GM12875 (cell line): ENCODE results near the gene FAM168A.

Experiments used
- H3K4me3 ChIP-seq: one replicate; pipeline ENCODE4 v1.5.1; 2011; ENCODE audit warnings: low read depth, low read length, control low read depth
- CTCF ChIP-seq: IDR thresholded peaks from 2 replicates; pipeline ENCODE4 v1.5.1; 2011; ENCODE audit warnings: low read depth, mild to moderate bottlenecking, control low read depth, inconsistent platforms, low read length, moderate library complexity, borderline replicate concordance; ENCODE audit not compliant: insufficient read depth

Gene FAM168A

DNA sequence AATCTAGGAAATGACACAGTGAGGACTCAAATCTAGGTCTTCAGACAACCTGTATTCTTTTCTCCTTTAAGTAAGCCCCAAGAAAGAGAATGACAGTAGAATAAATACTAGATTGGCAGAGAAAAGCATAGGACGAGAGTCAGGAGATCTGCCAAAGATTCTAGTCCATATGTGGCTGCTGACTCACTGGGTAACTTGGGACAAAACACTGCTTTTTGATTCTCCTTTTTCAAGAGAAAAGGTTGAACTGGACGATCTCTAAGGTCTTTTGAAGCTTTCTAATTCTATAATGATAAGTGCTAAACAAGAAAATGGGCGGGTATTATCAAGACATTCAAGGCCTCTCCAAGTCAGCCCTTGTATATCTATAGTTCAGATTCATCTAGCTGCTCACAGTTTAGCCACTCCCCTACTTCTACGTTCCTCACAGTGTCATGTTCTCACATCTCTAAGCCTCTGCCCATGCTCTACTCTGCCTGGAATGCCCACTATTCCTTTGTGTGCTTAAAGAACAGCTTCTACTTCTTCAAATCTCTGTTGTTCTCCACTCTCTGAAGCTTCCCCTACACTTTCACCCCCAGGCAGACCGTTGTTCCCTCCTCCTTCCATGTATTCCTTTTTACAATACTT, 168.7 kb downstream of the FAM168A start:
- TF ChIP-seq CTCF: no peak
- no peak overlapping the region for H3K4me3 ChIP-seq

DNA sequence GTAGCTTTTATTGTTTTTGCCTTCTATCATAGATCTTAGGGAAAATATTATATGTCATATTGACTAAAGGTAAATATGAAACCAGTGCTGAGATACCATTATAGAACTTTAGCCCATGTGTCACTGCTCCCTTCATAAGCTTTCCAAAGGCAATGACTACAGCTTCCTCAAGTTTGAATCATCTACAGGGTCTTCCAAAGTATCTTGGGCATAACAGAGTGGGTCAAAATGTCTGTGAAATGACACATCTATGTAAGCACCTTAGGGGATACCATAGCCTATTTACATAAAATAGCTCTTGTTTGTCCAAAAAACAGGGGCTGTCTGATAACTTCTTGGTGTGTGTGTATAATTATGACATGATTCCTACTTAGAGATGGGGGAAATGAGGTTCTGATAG, 169.2 kb downstream of the FAM168A start:
- H3K4me3 ChIP-seq: no peak overlapping the region
- no peak for TF ChIP-seq CTCF

DNA sequence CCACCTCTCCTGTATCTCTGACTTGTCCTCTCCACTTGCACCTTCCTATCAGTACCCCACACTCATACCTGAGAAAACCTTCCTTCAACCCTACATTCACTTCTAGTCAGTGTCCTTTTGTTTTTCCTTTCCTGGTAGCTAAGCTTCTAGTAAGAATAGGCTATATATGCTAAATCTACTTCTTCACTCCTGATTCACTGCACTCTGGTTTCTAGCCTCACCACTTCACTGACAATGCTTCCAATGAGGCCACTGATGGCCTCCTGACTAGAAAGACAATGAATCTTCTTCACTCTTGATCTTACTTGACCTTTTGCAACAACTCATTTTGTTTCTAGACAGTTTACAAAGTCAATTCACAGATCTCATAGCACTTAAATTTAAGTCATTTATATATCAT, 169.7 kb downstream of the FAM168A start:
- TF ChIP-seq CTCF: no peak
- no peak overlapping the region for H3K4me3 ChIP-seq

- H3K4me3 ChIP-seq: no peak overlapping the region
- no peak for TF ChIP-seq CTCF
Observed at GRCh38 chr11:73426219-73426850, 171.6 kb downstream of the FAM168A start.

- no peak overlapping the region for H3K4me3 ChIP-seq
- TF ChIP-seq CTCF: no peak
Observed at GRCh38 chr11:73425108-73425507, 172.8 kb downstream of the FAM168A start.

DNA sequence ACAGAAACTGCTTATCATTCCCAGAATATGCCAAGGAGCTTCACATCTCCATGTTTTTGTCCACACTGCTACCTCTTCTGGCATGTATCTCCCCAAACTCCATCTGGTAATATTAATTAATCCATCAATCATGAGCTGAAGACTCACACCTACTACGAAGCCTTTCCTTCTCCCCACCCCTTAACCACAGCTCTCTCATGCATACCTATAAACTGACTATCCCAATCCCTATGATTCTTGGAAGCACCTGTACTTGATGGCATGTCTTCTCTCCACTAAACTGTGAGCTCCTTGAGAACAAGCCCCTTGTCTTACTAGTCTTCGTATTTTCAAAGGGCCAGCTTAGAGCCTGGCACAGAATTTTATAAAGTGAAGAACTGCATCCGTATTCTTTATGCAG, 174.4 kb downstream of the FAM168A start:
- TF ChIP-seq CTCF: no peak
- no peak overlapping the region for H3K4me3 ChIP-seq

GRCh38 chr11:73422886-73423285, 175.0 kb downstream of the FAM168A start:
- H3K4me3 ChIP-seq: no peak overlapping the region
- TF ChIP-seq CTCF: no peak
